Body of pancreas (tissue), 4 donors: ENCODE data around the gene HDLBP.

Source experiments
- CTCF ChIP-seq, 7 experiments: fragments of 450-650 bp in 4 of 7; fragments of 200-600 bp in 3 of 7; sonication (generic) in 3 of 7; IDR thresholded peaks; one replicate each; pipeline ENCODE4 v1.5.1; 2016 to 2019; ENCODE audit warnings: antibody characterized with exemption in 7 of 7
- POLR2A ChIP-seq, 3 donors: fragments of 450-650 bp; IDR thresholded peaks; one replicate each; pipeline ENCODE4 v1.6.1; 2016; ENCODE audit warnings: antibody characterized with exemption in 3 of 3, mild to moderate bottlenecking in 2 of 3

- TF ChIP-seq POLR2A (IDR thresholded peaks at IDR 0.05) = no peak
- TF ChIP-seq CTCF (IDR thresholded peaks at IDR 0.05) = no peak
These were observed 107.4 kb downstream of the HDLBP start for GRCh38 chr2:241208058-241208457.
